Measurements from ENCODE around the gene TNFRSF1A.

TNFRSF1A gene

GRCh38 chr12:6374028-6374785 lies 32.3 kb upstream of the TNFRSF1A start:
- DNase-seq: peak; percentile 67

- DNase-seq: peak; percentile 97
Observed at GRCh38 chr12:6373022-6373787, 31.3 kb upstream of the TNFRSF1A start.

- peak; percentile 95 for DNase-seq
Observed at GRCh38 chr12:6372403-6373003, 30.6 kb upstream of the TNFRSF1A start.

GRCh38 chr12:6370994-6371754 lies 29.3 kb upstream of the TNFRSF1A start:
- DNase-seq: peak; percentile 99

- DNase-seq: peak; percentile 72
Observed at GRCh38 chr12:6370576-6370935, 28.7 kb upstream of the TNFRSF1A start.

- peak; percentile 38 for DNase-seq
Observed at GRCh38 chr12:6369916-6370575, 28.2 kb upstream of the TNFRSF1A start.

GRCh38 chr12:6368906-6369525 lies 27.1 kb upstream of the TNFRSF1A start:
- peak; percentile 50 for DNase-seq

- no peak for DNase-seq
Observed at GRCh38 chr12:6367969-6368892, 26.4 kb upstream of the TNFRSF1A start.

GRCh38 chr12:6367065-6367968 lies 25.4 kb upstream of the TNFRSF1A start:
- DNase-seq: peak; percentile 69

GRCh38 chr12:6364044-6364374 lies 22.1 kb upstream of the TNFRSF1A start:
- DNase-seq: no peak

GRCh38 chr12:6363330-6364043 lies 21.6 kb upstream of the TNFRSF1A start:
- DNase-seq: no peak

GRCh38 chr12:6363010-6363329 lies 21.1 kb upstream of the TNFRSF1A start:
- DNase-seq: no peak

- no peak for DNase-seq
Observed at GRCh38 chr12:6362403-6362802, 20.5 kb upstream of the TNFRSF1A start.

GRCh38 chr12:6361834-6362233 lies 20.0 kb upstream of the TNFRSF1A start:
- no peak for DNase-seq

- DNase-seq: no peak
Observed at GRCh38 chr12:6360578-6361490, 19.0 kb upstream of the TNFRSF1A start.

- DNase-seq: no peak
Observed at GRCh38 chr12:6360080-6360571, 18.2 kb upstream of the TNFRSF1A start.

- DNase-seq: no peak
Observed at GRCh38 chr12:6358881-6359280, 17.0 kb upstream of the TNFRSF1A start.

- DNase-seq: no peak
Observed at GRCh38 chr12:6356374-6356820, 14.5 kb upstream of the TNFRSF1A start.
